WTC11 (cell line): ENCODE measurements around the gene RHOJ. TPM values are rescaled to one million over a fixed set of nuclear protein-coding genes. Genes with fewer than 3 reads are reported as not detected.

Experiments used
- ATAC-seq: fragments of 200-7000 bp; cut with Tn5 transposase; 2 replicates; pipeline ENCODE4 v1.10.0; 2021; ENCODE audit warnings: mild to moderate bottlenecking, moderate library complexity
- CTCF ChIA-PET: fragments of 300-600 bp; sonication (Branson Sonifier 250); formaldehyde crosslinking; loops from one replicate; lab custom pipeline; 2021; ENCODE audit warnings: antibody characterized with exemption; lab: Charles Lee
- POLR2A ChIA-PET: fragments of 350-600 bp; sonication (Branson Sonifier 250); formaldehyde crosslinking; loops from one replicate; lab custom pipeline; 2021; ENCODE audit warnings: antibody characterized with exemption; lab: Charles Lee
- DNase-seq: peaks from one replicate; pipeline ENCODE4 v3.0.0; 2021; ENCODE audit warnings: low spot score
- H3K27ac Mint-ChIP-seq: 2 replicates; pipeline ENCODE4 v1.8.0; 2021; ENCODE audit warnings: mixed read lengths
- H3K27me3 Mint-ChIP-seq: 2 replicates; pipeline ENCODE4 v1.8.0; 2021; ENCODE audit warnings: low read depth, mild to moderate bottlenecking, moderate library complexity, mixed read lengths
- H3K36me3 Mint-ChIP-seq: 2 replicates; pipeline ENCODE4 v1.8.0; 2021; ENCODE audit warnings: mixed read lengths
- H3K4me1 Mint-ChIP-seq: 2 replicates; pipeline ENCODE4 v1.8.0; 2022; ENCODE audit warnings: mixed read lengths
- H3K4me3 Mint-ChIP-seq: 2 replicates; pipeline ENCODE4 v1.8.0; 2021; ENCODE audit warnings: mild to moderate bottlenecking, moderate library complexity, mixed read lengths
- H3K9me3 Mint-ChIP-seq: 2 replicates; pipeline ENCODE4 v1.8.0; 2021; ENCODE audit warnings: mixed read lengths
- ATF2 ChIP-seq: sonication (generic); formaldehyde crosslinking; IDR thresholded peaks from 2 replicates; pipeline ENCODE4 v1.8.1; 2022; ENCODE audit warnings: low read depth, missing genetic modification reagents, borderline replicate concordance
- ATF6 ChIP-seq: sonication (generic); formaldehyde crosslinking; IDR thresholded peaks from 2 replicates; pipeline ENCODE4 v1.8.1; 2023; ENCODE audit warnings: mild to moderate bottlenecking, missing genetic modification reagents
- FOXP4 ChIP-seq: sonication (generic); formaldehyde crosslinking; IDR thresholded peaks from 2 replicates; pipeline ENCODE4 v1.8.0; 2022; ENCODE audit warnings: mild to moderate bottlenecking, missing genetic modification reagents
- GRHL2 ChIP-seq: fragments of 250-450 bp; sonication (Bioruptor Pico); IDR thresholded peaks from 2 replicates; pipeline ENCODE4 v1.8.0; 2022; ENCODE audit warnings: mild to moderate bottlenecking, moderate library complexity; ENCODE audit not compliant: insufficient replicate concordance, severe bottlenecking
- HMGXB4 ChIP-seq: sonication (generic); formaldehyde crosslinking; IDR thresholded peaks from 2 replicates; pipeline ENCODE4 v1.8.1; 2023; ENCODE audit warnings: mild to moderate bottlenecking, moderate library complexity, missing genetic modification reagents
- JUN ChIP-seq: sonication (generic); formaldehyde crosslinking; IDR thresholded peaks from 2 replicates; pipeline ENCODE4 v1.8.0; 2023; ENCODE audit warnings: mild to moderate bottlenecking, missing genetic modification reagents
- MLX ChIP-seq: sonication (generic); formaldehyde crosslinking; IDR thresholded peaks from 2 replicates; pipeline ENCODE4 v1.8.1; 2023; ENCODE audit warnings: mild to moderate bottlenecking, missing genetic modification reagents, moderate library complexity
- NFYB ChIP-seq: sonication (generic); formaldehyde crosslinking; conservative IDR thresholded peaks from 2 replicates; pipeline ENCODE4 v1.8.0; 2022; ENCODE audit warnings: low read depth, missing genetic modification reagents
- NR2C2 ChIP-seq: sonication (generic); formaldehyde crosslinking; IDR thresholded peaks from 2 replicates; pipeline ENCODE4 v1.8.0; 2022; ENCODE audit warnings: mild to moderate bottlenecking, missing genetic modification reagents
- SMAD3 ChIP-seq: sonication (generic); formaldehyde crosslinking; IDR thresholded peaks from 2 replicates; pipeline ENCODE4 v1.8.0; 2022; ENCODE audit warnings: missing genetic modification reagents, mild to moderate bottlenecking, borderline replicate concordance
- TCF7 ChIP-seq: sonication (generic); formaldehyde crosslinking; IDR thresholded peaks from 2 replicates; pipeline ENCODE4 v1.8.0; 2022; ENCODE audit warnings: mild to moderate bottlenecking, low read depth, missing genetic modification reagents, moderate library complexity
- TEAD4 ChIP-seq: sonication (generic); formaldehyde crosslinking; IDR thresholded peaks from 2 replicates; pipeline ENCODE4 v1.8.0; 2022; ENCODE audit warnings: mild to moderate bottlenecking, missing genetic modification reagents
- USF1 ChIP-seq: sonication (generic); formaldehyde crosslinking; IDR thresholded peaks from 2 replicates; pipeline ENCODE4 v1.8.0; 2022; ENCODE audit warnings: mild to moderate bottlenecking, missing genetic modification reagents
- ZNF219 ChIP-seq: sonication (generic); formaldehyde crosslinking; IDR thresholded peaks from 2 replicates; pipeline ENCODE4 v1.8.0; 2023; ENCODE audit warnings: missing genetic modification reagents, mild to moderate bottlenecking, borderline replicate concordance
- total RNA-seq: library from RNA; stranded (reverse); gene quantifications from 3 replicates; pipeline ENCODE4 v1.2.3, GENCODE V29; 2021
- TF ChIP-seq, protein P1 (sequence below): fragments of 250-450 bp; sonication (Bioruptor Pico); IDR thresholded peaks from 2 replicates; pipeline ENCODE4 v2.1.2; 2022; ENCODE audit warnings: mild to moderate bottlenecking, moderate library complexity
- TF ChIP-seq, protein P2 (sequence below): sonication (generic); formaldehyde crosslinking; IDR thresholded peaks from 2 replicates; pipeline ENCODE4 v1.8.0; 2022; ENCODE audit warnings: mild to moderate bottlenecking, missing genetic modification reagents
- TF ChIP-seq, protein P3 (sequence below): fragments of 250-450 bp; sonication (Bioruptor Pico); IDR thresholded peaks from 2 replicates; pipeline ENCODE4 v1.9.0; 2021; ENCODE audit warnings: mild to moderate bottlenecking, borderline replicate concordance
- TF ChIP-seq, protein P4 (sequence below): sonication (generic); formaldehyde crosslinking; IDR thresholded peaks from 2 replicates; pipeline ENCODE4 v1.8.1; 2022; ENCODE audit warnings: missing genetic modification reagents, borderline replicate concordance

Gene RHOJ
- total RNA-seq, 1 experiment from 2014 or later = 0.13 TPM

DNA sequence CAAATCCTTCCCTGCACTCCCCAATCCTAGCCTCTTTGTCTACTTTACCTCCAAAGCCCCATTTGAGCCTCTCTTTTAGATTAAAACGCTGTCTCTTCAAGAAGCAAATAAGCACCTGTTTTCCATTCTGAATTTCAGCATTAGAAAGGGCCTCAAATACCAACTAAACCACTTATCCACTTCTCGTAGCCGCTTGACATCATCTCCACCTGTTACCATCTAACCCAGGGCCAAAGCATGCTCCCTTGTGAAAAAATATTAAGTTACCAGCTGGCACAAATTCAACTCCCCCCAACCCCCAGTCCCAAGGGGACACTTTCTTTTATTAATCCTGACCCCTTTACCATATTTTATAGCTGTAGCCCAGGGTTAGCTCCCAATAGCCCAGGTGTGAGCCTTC, 71.4 kb downstream of the RHOJ start:
- CTCF ChIA-PET = interaction anchor here (0.6 to 2.2 kb wide), 8 partner anchors 97 to 1805 kb away, joined by 3 to 22 read pairs (median 4); no protein-coding TSS in a partner anchor
- TF ChIP-seq NFYB = no peak
- no peak for TF ChIP-seq JUN (CRISPR knock-in tag)
- no peak for TF ChIP-seq TEAD4 (CRISPR knock-in tag)
- TF ChIP-seq ZNF219 (CRISPR knock-in tag) = no peak
- TF ChIP-seq ATF2 (CRISPR knock-in tag) = no peak
- TF ChIP-seq, protein P1, sequence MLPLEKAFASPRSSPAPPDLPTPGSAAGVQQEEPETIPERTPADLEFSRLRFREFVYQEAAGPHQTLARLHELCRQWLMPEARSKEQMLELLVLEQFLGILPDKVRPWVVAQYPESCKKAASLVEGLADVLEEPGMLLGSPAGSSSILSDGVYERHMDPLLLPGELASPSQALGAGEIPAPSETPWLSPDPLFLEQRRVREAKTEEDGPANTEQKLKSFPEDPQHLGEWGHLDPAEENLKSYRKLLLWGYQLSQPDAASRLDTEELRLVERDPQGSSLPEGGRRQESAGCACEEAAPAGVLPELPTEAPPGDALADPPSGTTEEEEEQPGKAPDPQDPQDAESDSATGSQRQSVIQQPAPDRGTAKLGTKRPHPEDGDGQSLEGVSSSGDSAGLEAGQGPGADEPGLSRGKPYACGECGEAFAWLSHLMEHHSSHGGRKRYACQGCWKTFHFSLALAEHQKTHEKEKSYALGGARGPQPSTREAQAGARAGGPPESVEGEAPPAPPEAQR (CRISPR knock-in tag) = no peak
- TF ChIP-seq ATF6 (CRISPR knock-in tag) = no peak
- TF ChIP-seq NR2C2 = no peak
- TF ChIP-seq, protein P2, sequence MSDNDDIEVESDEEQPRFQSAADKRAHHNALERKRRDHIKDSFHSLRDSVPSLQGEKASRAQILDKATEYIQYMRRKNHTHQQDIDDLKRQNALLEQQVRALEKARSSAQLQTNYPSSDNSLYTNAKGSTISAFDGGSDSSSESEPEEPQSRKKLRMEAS (CRISPR knock-in tag) = no peak
- no peak for TF ChIP-seq HMGXB4 (CRISPR knock-in tag)
- TF ChIP-seq TCF7 (CRISPR knock-in tag) = no peak
- no peak for TF ChIP-seq GRHL2 (CRISPR knock-in tag)
- no peak for TF ChIP-seq USF1 (CRISPR knock-in tag)
- TF ChIP-seq FOXP4 (CRISPR knock-in tag) = no peak
- no peak for TF ChIP-seq MLX (CRISPR knock-in tag)
- no peak for TF ChIP-seq SMAD3 (CRISPR knock-in tag)
- TF ChIP-seq, protein P3, sequence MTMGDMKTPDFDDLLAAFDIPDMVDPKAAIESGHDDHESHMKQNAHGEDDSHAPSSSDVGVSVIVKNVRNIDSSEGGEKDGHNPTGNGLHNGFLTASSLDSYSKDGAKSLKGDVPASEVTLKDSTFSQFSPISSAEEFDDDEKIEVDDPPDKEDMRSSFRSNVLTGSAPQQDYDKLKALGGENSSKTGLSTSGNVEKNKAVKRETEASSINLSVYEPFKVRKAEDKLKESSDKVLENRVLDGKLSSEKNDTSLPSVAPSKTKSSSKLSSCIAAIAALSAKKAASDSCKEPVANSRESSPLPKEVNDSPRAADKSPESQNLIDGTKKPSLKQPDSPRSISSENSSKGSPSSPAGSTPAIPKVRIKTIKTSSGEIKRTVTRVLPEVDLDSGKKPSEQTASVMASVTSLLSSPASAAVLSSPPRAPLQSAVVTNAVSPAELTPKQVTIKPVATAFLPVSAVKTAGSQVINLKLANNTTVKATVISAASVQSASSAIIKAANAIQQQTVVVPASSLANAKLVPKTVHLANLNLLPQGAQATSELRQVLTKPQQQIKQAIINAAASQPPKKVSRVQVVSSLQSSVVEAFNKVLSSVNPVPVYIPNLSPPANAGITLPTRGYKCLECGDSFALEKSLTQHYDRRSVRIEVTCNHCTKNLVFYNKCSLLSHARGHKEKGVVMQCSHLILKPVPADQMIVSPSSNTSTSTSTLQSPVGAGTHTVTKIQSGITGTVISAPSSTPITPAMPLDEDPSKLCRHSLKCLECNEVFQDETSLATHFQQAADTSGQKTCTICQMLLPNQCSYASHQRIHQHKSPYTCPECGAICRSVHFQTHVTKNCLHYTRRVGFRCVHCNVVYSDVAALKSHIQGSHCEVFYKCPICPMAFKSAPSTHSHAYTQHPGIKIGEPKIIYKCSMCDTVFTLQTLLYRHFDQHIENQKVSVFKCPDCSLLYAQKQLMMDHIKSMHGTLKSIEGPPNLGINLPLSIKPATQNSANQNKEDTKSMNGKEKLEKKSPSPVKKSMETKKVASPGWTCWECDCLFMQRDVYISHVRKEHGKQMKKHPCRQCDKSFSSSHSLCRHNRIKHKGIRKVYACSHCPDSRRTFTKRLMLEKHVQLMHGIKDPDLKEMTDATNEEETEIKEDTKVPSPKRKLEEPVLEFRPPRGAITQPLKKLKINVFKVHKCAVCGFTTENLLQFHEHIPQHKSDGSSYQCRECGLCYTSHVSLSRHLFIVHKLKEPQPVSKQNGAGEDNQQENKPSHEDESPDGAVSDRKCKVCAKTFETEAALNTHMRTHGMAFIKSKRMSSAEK (CRISPR knock-in tag) = no peak
- TF ChIP-seq, protein P4, sequence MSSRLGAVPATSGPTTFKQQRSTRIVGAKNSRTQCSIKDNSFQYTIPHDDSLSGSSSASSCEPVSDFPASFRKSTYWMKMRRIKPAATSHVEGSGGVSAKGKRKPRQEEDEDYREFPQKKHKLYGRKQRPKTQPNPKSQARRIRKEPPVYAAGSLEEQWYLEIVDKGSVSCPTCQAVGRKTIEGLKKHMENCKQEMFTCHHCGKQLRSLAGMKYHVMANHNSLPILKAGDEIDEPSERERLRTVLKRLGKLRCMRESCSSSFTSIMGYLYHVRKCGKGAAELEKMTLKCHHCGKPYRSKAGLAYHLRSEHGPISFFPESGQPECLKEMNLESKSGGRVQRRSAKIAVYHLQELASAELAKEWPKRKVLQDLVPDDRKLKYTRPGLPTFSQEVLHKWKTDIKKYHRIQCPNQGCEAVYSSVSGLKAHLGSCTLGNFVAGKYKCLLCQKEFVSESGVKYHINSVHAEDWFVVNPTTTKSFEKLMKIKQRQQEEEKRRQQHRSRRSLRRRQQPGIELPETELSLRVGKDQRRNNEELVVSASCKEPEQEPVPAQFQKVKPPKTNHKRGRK = no peak

More for the DNA sequence above, 71.4 kb downstream of the RHOJ start:
- no peaks in the 10 kb centered on the region for H3K4me1 Mint-ChIP-seq
- no peak overlapping the region for H3K27ac Mint-ChIP-seq
- H3K9me3 Mint-ChIP-seq = no peaks in the 10 kb centered on the region
- ATAC-seq (no peak), DNase-seq (no peak)
- H3K36me3 Mint-ChIP-seq = no peaks in the 10 kb centered on the region
- no peak overlapping the region for H3K4me3 Mint-ChIP-seq
- no peaks in the 10 kb centered on the region for H3K27me3 Mint-ChIP-seq
- POLR2A ChIA-PET = no interaction called here
